DMS53 (cell line): ENCODE data around the gene CARD6.
"Not testable (repeated sequence)": the region's sequence is repeated elsewhere in the genome, so short reads cannot be mapped to it uniquely, and the experiment has no call there.

Source experiments
- DNase-seq: peaks from one replicate; lab custom pipeline; 2025; lab: John Stamatoyannopoulos, UW

CARD6 gene, protein sequence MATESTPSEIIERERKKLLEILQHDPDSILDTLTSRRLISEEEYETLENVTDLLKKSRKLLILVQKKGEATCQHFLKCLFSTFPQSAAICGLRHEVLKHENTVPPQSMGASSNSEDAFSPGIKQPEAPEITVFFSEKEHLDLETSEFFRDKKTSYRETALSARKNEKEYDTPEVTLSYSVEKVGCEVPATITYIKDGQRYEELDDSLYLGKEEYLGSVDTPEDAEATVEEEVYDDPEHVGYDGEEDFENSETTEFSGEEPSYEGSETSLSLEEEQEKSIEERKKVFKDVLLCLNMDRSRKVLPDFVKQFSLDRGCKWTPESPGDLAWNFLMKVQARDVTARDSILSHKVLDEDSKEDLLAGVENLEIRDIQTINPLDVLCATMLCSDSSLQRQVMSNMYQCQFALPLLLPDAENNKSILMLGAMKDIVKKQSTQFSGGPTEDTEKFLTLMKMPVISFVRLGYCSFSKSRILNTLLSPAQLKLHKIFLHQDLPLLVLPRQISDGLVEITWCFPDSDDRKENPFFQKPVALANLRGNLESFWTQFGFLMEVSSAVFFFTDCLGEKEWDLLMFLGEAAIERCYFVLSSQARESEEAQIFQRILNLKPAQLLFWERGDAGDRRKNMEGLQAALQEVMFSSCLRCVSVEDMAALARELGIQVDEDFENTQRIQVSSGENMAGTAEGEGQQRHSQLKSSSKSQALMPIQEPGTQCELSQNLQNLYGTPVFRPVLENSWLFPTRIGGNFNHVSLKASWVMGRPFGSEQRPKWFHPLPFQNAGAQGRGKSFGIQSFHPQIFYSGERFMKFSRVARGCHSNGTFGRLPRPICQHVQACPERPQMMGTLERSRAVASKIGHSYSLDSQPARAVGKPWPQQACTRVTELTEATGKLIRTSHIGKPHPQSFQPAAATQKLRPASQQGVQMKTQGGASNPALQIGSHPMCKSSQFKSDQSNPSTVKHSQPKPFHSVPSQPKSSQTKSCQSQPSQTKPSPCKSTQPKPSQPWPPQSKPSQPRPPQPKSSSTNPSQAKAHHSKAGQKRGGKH

DNA sequence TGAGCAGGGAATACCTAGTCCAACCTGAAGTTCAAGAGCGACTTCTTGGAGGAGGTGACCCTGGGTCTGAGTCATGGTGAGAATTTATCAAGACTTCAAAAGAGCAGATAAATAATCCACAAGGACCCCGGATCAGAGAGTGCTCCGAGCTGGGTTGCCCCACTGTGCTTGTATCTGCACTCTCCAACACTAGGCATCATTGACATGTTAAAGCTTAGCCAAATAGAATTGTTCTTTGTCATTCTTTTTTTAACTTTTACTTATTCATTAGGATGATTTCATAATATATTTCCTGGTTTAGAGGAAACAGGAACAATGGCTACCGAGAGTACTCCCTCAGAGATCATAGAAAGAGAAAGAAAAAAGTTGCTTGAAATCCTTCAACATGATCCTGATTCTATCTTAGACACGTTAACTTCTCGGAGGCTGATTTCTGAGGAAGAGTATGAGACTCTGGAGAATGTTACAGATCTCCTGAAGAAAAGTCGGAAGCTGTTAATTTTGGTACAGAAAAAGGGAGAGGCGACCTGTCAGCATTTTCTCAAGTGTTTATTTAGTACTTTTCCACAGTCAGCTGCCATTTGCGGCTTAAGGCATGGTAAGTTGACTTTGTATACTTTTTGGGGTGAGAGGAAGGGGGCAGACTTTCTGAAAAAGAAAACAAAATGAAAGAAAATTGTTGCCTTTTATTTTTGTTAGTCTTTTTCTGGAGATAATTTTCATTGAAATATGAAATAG, at the start of gene CARD6:
TSS of gene CARD6 (plus strand) at position 300 of the 738 bp plus-strand sequence. CDS start at position 316, 16 bp downstream.
- peak; percentile 65 for DNase-seq

- no peak for DNase-seq
Observed at GRCh38 chr5:40791715-40792139, 49.4 kb upstream of the CARD6 start.

GRCh38 chr5:40792691-40793090, 48.5 kb upstream of the CARD6 start:
- DNase-seq: not testable (repeated sequence)

GRCh38 chr5:40794340-40794739, 46.8 kb upstream of the CARD6 start:
- DNase-seq: not testable (repeated sequence)

DNA sequence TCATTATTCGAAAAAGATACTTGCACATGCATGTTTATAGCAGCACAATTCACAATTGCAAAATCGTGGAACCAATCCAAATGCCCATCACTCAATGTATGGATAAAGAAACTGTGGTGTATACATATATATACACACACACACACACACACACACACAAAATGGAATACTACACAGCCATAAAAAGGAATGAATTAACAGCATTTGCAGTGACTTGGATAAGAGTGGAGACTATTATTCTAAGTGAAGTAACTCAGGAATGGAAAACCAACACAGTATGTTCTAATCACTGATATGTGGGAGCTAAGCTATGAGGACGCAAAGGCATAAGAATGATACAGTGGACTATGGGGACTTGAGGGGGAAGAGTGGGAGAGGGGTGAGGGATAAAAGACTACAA, 46.3 kb upstream of the CARD6 start:
- not testable (repeated sequence) for DNase-seq

DNA sequence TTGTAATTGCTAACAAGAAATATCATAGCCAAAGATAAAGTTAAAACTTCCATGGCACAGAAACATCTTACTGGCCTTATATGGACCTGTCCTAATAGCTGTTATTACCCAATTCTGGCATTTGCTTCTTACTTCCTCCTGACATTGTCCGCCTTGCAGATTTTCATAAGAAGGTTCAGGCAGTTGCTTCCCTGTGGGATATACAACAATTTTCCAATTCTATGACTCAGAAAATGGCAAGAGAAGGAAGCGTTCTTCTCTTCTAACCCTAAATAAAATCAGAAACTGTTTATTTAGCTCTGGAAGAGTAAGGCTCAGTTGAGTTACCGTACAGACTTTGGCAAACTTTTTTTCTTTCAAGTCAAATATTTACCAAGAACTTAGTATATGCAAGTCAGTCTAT, 44.7 kb upstream of the CARD6 start:
- DNase-seq: no peak

DNA sequence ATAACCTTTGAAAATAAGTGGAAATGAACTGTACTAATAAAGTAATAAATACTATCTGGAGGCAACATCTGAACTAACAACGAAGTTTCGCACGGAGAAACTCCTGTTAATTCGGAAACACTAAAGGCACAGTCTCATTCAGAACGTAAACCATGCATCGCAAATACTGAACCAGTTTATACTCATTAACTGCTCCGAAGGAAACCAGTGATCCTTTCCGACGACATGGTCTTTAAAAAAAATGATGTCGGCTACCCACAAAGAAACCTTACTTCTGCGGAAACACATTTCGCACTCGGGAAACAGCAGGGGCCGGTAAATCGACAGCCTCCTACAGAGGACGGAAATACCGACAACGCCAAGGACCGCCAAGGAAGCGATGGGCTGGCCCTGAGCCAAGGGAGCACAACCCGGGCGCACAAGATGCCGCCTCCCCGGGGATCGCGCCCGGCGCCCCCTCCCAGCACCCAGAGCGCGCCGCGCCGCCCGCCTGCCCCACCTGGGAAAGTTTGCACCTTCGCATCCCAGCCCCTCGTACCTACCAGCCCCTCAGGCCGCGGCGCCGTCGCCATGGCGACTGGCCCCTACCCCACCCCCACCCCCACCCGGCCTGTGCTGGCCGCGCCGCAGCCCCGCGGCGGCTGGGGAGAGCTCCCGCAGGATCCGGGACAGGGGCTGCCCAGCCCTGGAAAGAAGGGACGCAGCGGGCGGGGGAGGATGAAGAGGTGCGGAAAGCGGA, 43.7 kb upstream of the CARD6 start:
- DNase-seq: peak; percentile 70

DNA sequence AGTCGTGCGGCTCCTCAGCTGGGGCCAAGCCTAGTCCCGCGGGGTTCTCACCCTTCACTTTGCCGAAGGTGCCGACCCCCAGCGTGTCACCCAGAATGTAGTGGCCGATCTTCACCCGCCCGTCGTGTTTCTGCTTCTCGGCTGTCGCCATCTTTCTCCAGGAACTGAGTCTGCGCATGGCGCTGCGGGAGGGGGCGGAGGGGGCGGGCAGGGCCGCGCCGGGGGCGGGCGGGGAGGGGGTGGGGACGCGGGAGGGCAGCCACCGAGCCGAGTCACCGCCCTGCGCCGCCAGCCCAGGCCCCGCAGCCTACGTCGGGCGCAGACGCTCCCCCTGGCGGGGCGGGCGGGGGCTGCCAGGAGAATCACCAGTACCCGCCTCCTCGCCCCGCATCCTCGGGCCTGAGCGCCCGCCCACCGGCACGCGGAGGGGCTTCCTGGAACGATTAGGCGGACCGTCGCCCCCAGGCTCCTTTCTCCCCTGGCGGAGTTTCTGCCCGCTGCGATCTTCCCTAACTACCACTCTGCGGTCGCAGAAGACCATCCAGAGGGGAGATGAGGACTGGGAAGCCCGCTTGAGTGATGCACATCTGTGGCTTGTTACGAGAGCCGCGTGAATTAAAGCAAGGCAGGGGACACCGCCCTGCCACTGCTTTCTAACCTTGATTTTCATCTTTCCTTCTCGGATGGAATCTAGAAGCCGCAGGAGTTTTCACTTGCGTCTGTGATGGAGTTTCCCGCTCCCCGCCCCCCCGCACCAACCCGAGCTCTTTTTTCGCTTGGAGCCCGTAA, 43.0 kb upstream of the CARD6 start, which contains the start of gene PRKAA1:
TSS of gene PRKAA1 (minus strand) at position 363 of the 789 bp plus-strand sequence. CDS start at position 178, 185 bp downstream.
- DNase-seq: peak; percentile 89

- no peak for DNase-seq
Observed at GRCh38 chr5:40798801-40799210, 42.4 kb upstream of the CARD6 start.

GRCh38 chr5:40799258-40799657, 41.9 kb upstream of the CARD6 start:
- no peak for DNase-seq

DNA sequence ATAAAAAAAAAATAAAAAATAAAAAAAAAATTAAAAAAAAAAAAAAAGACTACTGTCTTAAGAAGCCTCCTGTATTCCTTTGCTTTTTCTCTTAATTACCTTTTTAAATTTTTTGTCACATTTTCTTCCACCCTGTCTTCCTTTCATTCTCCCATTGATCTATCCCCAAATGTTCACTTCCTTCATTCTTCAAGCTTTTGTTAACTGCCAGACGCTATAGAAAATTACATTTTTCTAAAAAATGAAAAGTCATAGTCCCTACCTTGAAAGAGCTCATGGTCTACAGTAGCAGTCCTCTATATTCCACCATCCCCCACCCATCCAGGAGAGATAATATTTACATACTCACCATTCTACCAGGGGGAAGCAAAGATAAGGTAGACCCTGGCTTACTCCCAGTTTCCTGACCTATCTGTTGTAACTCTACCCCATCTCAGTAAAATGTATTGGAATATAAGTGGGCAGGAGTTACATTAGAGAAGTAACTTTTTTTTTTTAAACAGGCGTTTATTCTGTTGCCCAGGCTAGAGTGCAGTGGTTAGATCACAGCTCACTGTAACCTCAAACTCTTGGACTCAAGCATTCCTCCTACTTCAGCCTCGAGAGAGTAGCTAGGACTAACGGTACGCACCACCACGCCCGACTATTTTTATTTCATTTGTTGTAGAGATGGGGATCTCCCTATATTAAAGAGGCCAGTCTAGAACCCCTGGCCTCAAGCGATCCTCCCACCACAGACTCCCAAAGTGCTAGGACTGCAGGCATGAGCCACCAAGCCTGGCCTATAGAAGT, 39.2 kb upstream of the CARD6 start:
- no peak for DNase-seq

DNA sequence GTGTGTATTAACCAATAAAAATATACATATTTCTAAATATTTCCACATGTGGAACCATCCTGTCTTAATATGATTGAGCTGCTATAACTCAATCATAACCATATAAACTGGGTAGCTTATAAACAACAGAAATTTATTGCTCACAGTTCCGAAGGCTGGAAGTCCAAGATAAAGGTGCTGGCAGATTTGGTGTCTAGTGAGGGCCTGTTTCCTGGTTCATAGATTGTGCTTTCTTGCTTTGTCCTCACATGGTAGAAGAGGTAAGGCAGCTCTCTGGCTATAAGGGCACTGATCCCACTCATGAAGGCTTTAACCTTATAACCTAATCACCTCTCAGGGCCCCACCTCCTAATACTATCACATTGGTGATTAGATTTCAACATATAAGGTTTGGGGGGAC, 29.0 kb upstream of the CARD6 start:
- DNase-seq: no peak

GRCh38 chr5:40813698-40814281, 27.4 kb upstream of the CARD6 start:
- no peak for DNase-seq

DNA sequence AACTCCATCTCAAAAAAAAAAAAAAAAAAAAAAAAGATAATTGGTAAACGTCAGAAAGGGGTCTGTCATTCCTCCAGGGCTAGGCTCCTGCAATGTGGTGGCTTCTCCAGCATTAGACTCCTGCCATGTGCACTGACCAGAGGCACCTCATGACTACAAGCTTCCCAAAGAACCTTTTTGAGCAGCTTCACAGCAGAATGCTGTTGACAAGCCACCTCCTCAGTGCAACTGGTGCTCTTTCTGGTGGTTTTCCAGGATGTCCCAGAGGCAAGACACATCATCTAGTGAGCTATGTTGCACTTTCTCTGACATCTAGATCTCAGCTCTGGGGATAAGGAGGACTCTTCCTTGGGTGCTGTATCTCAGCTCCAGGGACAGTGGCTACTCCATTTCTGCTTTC, 17.7 kb upstream of the CARD6 start:
- DNase-seq: peak; percentile 5

DNA sequence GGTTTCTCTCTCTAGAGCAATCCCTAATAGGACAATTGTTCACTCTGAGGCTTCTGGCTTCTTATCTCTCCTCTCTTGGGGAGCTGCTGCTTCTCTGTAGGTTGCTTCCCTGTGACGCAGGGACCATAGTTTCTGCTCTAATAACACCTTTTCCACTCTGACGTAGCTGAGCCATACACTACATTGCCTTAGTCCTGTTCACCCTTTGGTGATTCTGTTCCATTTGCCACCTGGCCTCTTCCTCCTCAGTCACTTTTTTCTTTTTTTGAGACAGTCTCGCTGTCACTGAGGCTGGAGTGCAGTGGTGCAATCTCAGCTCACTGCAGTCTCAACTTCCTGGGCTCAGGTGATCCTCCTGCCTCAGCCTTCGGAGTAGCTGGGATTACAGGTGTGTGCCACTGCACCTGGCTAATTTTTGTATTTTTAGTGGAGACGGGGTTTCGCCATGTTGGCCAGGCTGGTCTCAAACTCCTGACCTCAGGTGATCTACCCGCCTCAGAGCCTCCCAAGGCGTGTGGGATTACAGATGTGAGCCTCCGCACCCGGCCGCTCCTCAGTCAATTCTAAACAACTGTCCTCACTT, 15.6 kb upstream of the CARD6 start:
- DNase-seq: peak; percentile 31

DNA sequence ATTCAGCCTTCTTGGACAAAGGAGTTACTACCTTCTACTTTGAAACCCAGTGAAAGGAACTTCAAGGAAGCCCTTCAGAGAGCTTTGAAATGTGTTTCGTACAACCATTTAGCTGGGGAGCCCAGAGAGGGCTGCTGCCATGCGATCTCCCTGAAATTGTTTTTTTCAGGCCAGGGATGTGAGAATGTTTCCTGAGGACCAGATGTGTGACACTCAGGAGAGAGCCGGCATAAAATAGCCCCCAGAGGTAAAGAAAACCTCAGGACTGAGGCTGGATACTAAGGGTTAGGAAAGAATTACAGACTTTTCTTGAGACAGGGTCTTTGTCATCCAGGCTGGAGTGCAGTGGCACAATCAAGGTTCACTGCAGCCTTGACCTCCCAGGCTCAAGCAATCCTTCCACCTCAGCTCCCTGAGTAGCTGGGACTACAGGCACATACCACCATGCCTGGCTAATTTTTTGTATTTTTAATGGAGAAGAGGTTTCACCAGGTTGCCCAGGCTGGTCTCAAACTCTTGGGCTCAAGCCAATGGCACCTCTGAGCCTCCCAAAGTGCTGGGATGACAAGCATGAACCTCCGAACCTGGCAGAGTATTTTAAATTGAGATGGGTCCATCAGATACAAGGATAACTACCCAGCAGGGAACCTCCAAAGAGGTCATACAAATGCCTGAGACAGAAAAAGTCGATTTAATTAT, 14.5 kb upstream of the CARD6 start:
- DNase-seq: peak; percentile 8

DNA sequence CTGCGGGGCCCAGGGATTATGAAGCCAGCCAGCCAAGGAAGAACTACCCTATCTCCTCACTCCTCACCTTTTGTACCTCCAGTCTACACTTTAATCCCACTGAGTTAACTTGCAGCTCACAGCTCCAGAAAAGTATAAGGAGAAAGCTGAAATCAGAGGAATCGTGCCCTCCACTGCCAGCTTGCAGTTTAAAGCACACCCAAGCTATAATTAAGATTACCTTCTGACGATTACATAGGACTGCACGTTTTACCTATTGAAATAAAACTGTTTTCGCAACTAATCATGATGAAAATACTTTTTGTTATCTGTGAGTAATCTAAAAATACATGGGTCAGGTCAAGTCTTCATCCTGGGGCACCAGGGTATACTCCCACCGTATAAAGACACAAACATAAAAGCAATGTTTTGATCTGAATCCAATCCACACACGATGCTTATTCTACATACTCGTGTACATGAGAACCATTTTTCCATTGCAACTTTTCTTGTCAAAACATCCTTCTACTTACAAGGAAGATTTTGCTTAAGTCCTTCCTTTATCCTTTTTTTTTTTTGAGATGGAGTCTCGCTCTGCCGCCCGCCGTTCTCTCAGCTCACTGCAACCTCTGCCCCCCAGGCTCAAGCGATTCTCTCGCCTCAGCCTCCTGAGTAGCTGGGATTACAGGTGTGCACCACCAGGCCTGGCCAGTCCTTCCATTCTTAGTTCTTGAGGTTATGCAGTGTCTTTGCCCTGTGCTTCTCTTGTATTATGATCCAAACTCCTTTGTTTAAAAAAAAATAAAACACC, 13.8 kb upstream of the CARD6 start:
- DNase-seq: no peak
